WTC11 (cell line): ENCODE measurements around the gene NDST3. TPM values are rescaled to one million over a fixed set of nuclear protein-coding genes. Genes with fewer than 3 reads are reported as not detected.
A peak's percentile ranks its signal among the peaks of the same experiment; 100 is the strongest.

ENCODE experiments used
- ARID4B ChIP-seq: sonication (generic); formaldehyde crosslinking; IDR thresholded peaks from 2 replicates; pipeline ENCODE4 v1.8.0; 2023; ENCODE audit warnings: missing genetic modification reagents, mild to moderate bottlenecking, borderline replicate concordance
- ATF3 ChIP-seq: sonication (generic); formaldehyde crosslinking; conservative IDR thresholded peaks from 2 replicates; pipeline ENCODE4 v1.8.1; 2022; ENCODE audit warnings: mild to moderate bottlenecking, missing genetic modification reagents
- ERG ChIP-seq: fragments of 250-450 bp; sonication (Bioruptor Pico); IDR thresholded peaks from 2 replicates; pipeline ENCODE4 v1.8.0; 2021; ENCODE audit warnings: mild to moderate bottlenecking
- FOXP4 ChIP-seq: sonication (generic); formaldehyde crosslinking; IDR thresholded peaks from 2 replicates; pipeline ENCODE4 v1.8.0; 2022; ENCODE audit warnings: mild to moderate bottlenecking, missing genetic modification reagents
- HMGA2 ChIP-seq: fragments of 250-450 bp; sonication (Bioruptor Pico); IDR thresholded peaks from 2 replicates; pipeline ENCODE4 v1.4.0; 2021; ENCODE audit warnings: mild to moderate bottlenecking, moderate library complexity
- JUN ChIP-seq: sonication (generic); formaldehyde crosslinking; IDR thresholded peaks from 2 replicates; pipeline ENCODE4 v1.8.0; 2023; ENCODE audit warnings: mild to moderate bottlenecking, missing genetic modification reagents
- MYBL2 ChIP-seq: sonication (generic); formaldehyde crosslinking; IDR thresholded peaks from 2 replicates; pipeline ENCODE4 v1.8.1; 2023; ENCODE audit warnings: mild to moderate bottlenecking, moderate library complexity, missing genetic modification reagents
- NR3C1 ChIP-seq: sonication (generic); formaldehyde crosslinking; conservative IDR thresholded peaks from 2 replicates; pipeline ENCODE4 v1.8.1; 2023; ENCODE audit warnings: low read depth, mild to moderate bottlenecking, missing genetic modification reagents
- PRDM15 ChIP-seq: sonication (generic); formaldehyde crosslinking; IDR thresholded peaks from 2 replicates; pipeline ENCODE4 v1.8.0; 2022; ENCODE audit warnings: missing genetic modification reagents
- RORB ChIP-seq: fragments of 250-450 bp; sonication (Bioruptor Pico); IDR thresholded peaks from 2 replicates; pipeline ENCODE4 v1.9.0; 2021; ENCODE audit warnings: mild to moderate bottlenecking
- SOX15 ChIP-seq: fragments of 250-450 bp; sonication (Bioruptor Pico); IDR thresholded peaks from 2 replicates; pipeline ENCODE4 v1.9.0; 2021; ENCODE audit warnings: mild to moderate bottlenecking
- ZNF219 ChIP-seq: sonication (generic); formaldehyde crosslinking; IDR thresholded peaks from 2 replicates; pipeline ENCODE4 v1.8.0; 2023; ENCODE audit warnings: missing genetic modification reagents, mild to moderate bottlenecking, borderline replicate concordance
- ZNF416 ChIP-seq: fragments of 250-450 bp; sonication (Bioruptor Pico); IDR thresholded peaks from 2 replicates; pipeline ENCODE4 v1.9.0; 2021; ENCODE audit warnings: mild to moderate bottlenecking, inconsistent platforms
- ZNF532 ChIP-seq: fragments of 250-450 bp; sonication (Bioruptor Pico); IDR thresholded peaks from 2 replicates; pipeline ENCODE4 v1.9.0; 2021; ENCODE audit warnings: mild to moderate bottlenecking, borderline replicate concordance
- total RNA-seq: library from RNA; stranded (reverse); gene quantifications from 3 replicates; pipeline ENCODE4 v1.2.3, GENCODE V29; 2021
- TF ChIP-seq, protein P1 (sequence below): sonication (generic); formaldehyde crosslinking; IDR thresholded peaks from 2 replicates; pipeline ENCODE4 v1.8.1; 2022; ENCODE audit warnings: mild to moderate bottlenecking, moderate library complexity, missing genetic modification reagents
- TF ChIP-seq, protein P2 (sequence below): fragments of 250-450 bp; sonication (Bioruptor Pico); IDR thresholded peaks from 2 replicates; pipeline ENCODE4 v1.9.0; 2021; ENCODE audit warnings: moderate library complexity, mild to moderate bottlenecking, inconsistent platforms, borderline replicate concordance
- TF ChIP-seq, protein P3 (sequence below): sonication (generic); formaldehyde crosslinking; IDR thresholded peaks from 2 replicates; pipeline ENCODE4 v1.8.1; 2023; ENCODE audit warnings: mild to moderate bottlenecking, missing genetic modification reagents, moderate library complexity

NDST3 gene
- total RNA-seq, 1 experiment from 2014 or later, result 0.37 TPM

DNA sequence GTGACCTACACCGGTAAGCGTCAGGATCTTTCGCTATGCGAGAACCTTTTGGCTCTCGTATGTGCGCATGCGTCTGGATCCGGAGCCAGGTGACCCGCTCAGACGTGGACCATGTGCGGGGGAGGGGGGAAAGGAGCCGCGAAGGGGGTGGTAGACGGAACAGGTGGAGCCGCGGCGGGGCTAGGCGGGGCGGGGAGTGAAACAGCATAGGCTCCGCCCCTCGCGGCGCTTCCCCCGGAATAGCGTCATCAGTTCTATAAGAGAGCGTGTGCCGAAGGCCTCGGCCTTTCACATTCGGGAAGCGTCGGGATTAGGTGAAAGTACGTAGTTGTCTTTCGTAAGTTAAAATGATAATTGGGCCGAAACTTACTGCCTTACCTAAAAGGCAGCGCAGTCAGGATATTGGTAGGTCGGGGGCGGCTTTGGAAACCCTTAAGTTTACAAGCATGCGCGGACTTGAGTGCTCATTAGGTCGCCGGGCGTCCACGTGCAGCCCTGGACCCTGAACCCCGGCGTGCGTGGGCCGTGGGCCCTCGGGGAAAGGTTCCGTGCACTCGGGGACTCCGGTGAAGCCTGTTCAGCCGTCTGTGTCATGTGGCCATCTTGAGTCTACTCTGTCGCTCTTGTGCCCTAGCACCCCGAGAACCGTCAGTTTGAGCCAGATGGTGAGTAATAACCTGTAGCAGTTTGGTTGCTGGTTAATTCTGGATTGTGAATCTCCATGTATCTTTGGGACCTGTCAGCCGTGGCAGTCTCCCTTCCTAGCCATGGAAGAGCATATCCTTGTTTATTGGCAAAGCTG is 244.4 kb downstream of the NDST3 start (continued):
- TF ChIP-seq ARID4B (CRISPR knock-in tag) (peak; percentile 80; the same call in 1 of the 2 replicates), ZNF532 (CRISPR knock-in tag) (peak; percentile 90), NR3C1 (no peak), HMGA2 (no peak), FOXP4 (CRISPR knock-in tag) (peak; percentile 35; the same call in 1 of the 2 replicates), JUN (CRISPR knock-in tag) (peak; percentile 89), MYBL2 (peak; percentile 14; the same call in 1 of the 2 replicates), ZNF219 (0 out of 2 replicates have a peak, but pooled peaks have one; percentile 19), PRDM15 (CRISPR knock-in tag) (0 out of 2 replicates have a peak, but pooled peaks have one; percentile 4), SOX15 (CRISPR knock-in tag) (no peak), ERG (CRISPR knock-in tag) (peak; percentile 96), ATF3 (CRISPR knock-in tag) (no peak), ZNF416 (CRISPR knock-in tag) (peak; percentile 96), RORB (no peak)
- TF ChIP-seq, protein P1, sequence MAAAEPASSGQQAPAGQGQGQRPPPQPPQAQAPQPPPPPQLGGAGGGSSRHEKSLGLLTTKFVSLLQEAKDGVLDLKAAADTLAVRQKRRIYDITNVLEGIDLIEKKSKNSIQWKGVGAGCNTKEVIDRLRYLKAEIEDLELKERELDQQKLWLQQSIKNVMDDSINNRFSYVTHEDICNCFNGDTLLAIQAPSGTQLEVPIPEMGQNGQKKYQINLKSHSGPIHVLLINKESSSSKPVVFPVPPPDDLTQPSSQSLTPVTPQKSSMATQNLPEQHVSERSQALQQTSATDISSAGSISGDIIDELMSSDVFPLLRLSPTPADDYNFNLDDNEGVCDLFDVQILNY (CRISPR knock-in tag), result no peak
- TF ChIP-seq, protein P2, sequence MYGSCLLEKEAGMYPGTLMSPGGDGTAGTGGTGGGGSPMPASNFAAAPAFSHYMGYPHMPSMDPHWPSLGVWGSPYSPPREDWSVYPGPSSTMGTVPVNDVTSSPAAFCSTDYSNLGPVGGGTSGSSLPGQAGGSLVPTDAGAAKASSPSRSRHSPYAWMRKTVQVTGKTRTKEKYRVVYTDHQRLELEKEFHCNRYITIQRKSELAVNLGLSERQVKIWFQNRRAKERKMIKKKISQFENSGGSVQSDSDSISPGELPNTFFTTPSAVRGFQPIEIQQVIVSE (CRISPR knock-in tag), result no peak
- TF ChIP-seq, protein P3, sequence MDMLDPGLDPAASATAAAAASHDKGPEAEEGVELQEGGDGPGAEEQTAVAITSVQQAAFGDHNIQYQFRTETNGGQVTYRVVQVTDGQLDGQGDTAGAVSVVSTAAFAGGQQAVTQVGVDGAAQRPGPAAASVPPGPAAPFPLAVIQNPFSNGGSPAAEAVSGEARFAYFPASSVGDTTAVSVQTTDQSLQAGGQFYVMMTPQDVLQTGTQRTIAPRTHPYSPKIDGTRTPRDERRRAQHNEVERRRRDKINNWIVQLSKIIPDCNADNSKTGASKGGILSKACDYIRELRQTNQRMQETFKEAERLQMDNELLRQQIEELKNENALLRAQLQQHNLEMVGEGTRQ (CRISPR knock-in tag), result peak; percentile 84
